Neural progenitor cell (in vitro differentiated cells): ENCODE measurements around the gene KRT79. TPM values are rescaled to one million over a fixed set of nuclear protein-coding genes. Genes with fewer than 3 reads are reported as not detected.

Experiments used
- DNase-seq: peaks from one replicate; pipeline ENCODE4 v3.0.0-alpha.2; 2016; ENCODE audit warnings: low spot score
- H2AFZ ChIP-seq: fragments of 200-600 bp; sonication (generic); replicated peaks from 2 replicates; pipeline ENCODE4 v1.6.1; 2016; ENCODE audit warnings: antibody characterized with exemption
- H3F3A ChIP-seq: fragments of 200-600 bp; sonication (generic); 2 replicates; pipeline ENCODE4 v1.6.1; 2016; ENCODE audit warnings: antibody characterized with exemption, low read depth
- H3K27ac ChIP-seq: fragments of 200-600 bp; sonication (generic); 2 replicates; pipeline ENCODE4 v1.5.1; 2016; ENCODE audit warnings: mild to moderate bottlenecking
- H3K27me3 ChIP-seq: fragments of 200-600 bp; sonication (generic); 2 replicates; pipeline ENCODE4 v1.6.1; 2016; ENCODE audit warnings: mild to moderate bottlenecking, moderate library complexity
- H3K36me3 ChIP-seq: fragments of 200-600 bp; sonication (generic); 2 replicates; pipeline ENCODE4 v1.5.1; 2016
- H3K4me1 ChIP-seq: fragments of 200-600 bp; sonication (generic); 2 replicates; pipeline ENCODE4 v1.6.1; 2016; ENCODE audit warnings: mixed run types
- H3K4me2 ChIP-seq: fragments of 200-600 bp; sonication (generic); 2 replicates; pipeline ENCODE4 v1.6.1; 2016
- H3K4me3 ChIP-seq: fragments of 200-600 bp; sonication (generic); 2 replicates; pipeline ENCODE4 v1.5.1; 2016
- H3K79me2 ChIP-seq: fragments of 200-600 bp; sonication (generic); 2 replicates; pipeline ENCODE4 v1.6.1; 2016; ENCODE audit warnings: low read depth
- H3K9ac ChIP-seq: fragments of 200-600 bp; sonication (generic); 2 replicates; pipeline ENCODE4 v1.6.1; 2016
- H3K9me3 ChIP-seq: fragments of 200-600 bp; sonication (generic); 2 replicates; pipeline ENCODE4 v1.5.1; 2016; ENCODE audit warnings: low read depth
- H4K20me1 ChIP-seq: fragments of 200-600 bp; sonication (generic); 2 replicates; pipeline ENCODE4 v1.6.1; 2016; ENCODE audit warnings: low read depth
- H3K27ac Mint-ChIP-seq: 3 replicates; pipeline ENCODE4 v1.8.0; 2021; ENCODE audit warnings: mixed read lengths
- H3K27me3 Mint-ChIP-seq: 2 replicates; pipeline ENCODE4 v1.8.0; 2022; ENCODE audit warnings: low read depth, mild to moderate bottlenecking, inconsistent platforms, moderate library complexity, mixed read lengths; ENCODE audit not compliant: insufficient read depth
- H3K36me3 Mint-ChIP-seq: 3 replicates; pipeline ENCODE4 v1.8.0; 2021; ENCODE audit warnings: mixed read lengths
- H3K4me1 Mint-ChIP-seq: 3 replicates; pipeline ENCODE4 v1.8.0; 2021; ENCODE audit warnings: mixed read lengths
- H3K4me3 Mint-ChIP-seq: 3 replicates; pipeline ENCODE4 v1.8.0; 2021; ENCODE audit warnings: mild to moderate bottlenecking, moderate library complexity, mixed read lengths
- H3K9me3 Mint-ChIP-seq: 3 replicates; pipeline ENCODE4 v1.8.0; 2020; ENCODE audit warnings: mixed read lengths
- EZH2 ChIP-seq: fragments of 200-600 bp; sonication (generic); IDR thresholded peaks from 2 replicates; pipeline ENCODE4 v1.6.1; 2017; ENCODE audit warnings: antibody characterized with exemption, mild to moderate bottlenecking, moderate library complexity
- EZH2phosphoT487 ChIP-seq: fragments of 200-600 bp; sonication (generic); IDR thresholded peaks from 2 replicates; pipeline ENCODE4 v1.6.1; 2017; ENCODE audit warnings: antibody characterized with exemption
- total RNA-seq: library from RNA; depleted of rRNA; stranded (reverse); fragments of >200 nt; gene quantifications from 2 replicates; pipeline ENCODE4 v1.2.3, GENCODE V29; 2015; ENCODE audit warnings: low replicate concordance
- TF ChIP-seq, protein P1 (sequence below): fragments of 200-600 bp; sonication (generic); IDR thresholded peaks from 2 replicates; pipeline ENCODE4 v1.5.1; 2017; ENCODE audit warnings: antibody characterized with exemption, mild to moderate bottlenecking

The KRT79 gene
- total RNA-seq, 1 donor from 2014 or later, result not detected

DNA sequence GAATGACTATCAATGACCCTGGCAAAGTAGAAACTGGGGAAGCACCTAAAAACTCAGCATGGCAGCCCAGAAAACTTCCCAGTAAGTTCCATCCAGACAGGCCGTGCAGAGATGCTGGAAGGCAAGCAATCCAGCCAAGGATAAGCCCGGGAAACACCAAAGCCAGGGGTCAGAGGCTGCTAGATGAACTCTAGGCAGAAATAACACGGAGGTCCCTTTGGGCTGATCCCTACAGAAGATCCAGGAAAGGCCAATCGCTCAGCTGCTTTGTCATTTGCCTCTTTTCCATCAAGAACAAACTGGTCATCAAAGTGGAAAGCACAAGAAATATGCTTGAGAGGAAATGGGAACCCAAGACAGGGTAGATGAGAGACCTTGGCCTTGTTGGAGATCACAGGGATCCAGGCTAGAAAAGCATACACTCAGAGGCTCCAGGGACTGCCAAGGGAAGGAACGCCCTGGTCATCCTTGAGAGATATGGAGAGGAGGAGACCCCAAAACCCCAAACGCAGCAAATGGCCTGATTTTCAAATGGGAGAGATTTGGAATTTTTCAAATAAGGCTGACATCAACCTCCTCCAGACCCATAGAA lies 6.5 kb downstream of the KRT79 start:
- TF ChIP-seq, protein P1, sequence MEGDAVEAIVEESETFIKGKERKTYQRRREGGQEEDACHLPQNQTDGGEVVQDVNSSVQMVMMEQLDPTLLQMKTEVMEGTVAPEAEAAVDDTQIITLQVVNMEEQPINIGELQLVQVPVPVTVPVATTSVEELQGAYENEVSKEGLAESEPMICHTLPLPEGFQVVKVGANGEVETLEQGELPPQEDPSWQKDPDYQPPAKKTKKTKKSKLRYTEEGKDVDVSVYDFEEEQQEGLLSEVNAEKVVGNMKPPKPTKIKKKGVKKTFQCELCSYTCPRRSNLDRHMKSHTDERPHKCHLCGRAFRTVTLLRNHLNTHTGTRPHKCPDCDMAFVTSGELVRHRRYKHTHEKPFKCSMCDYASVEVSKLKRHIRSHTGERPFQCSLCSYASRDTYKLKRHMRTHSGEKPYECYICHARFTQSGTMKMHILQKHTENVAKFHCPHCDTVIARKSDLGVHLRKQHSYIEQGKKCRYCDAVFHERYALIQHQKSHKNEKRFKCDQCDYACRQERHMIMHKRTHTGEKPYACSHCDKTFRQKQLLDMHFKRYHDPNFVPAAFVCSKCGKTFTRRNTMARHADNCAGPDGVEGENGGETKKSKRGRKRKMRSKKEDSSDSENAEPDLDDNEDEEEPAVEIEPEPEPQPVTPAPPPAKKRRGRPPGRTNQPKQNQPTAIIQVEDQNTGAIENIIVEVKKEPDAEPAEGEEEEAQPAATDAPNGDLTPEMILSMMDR, result no peak
- TF ChIP-seq EZH2 (no peak), EZH2phosphoT487 (no peak)
- Histone ChIP-seq H3K4me2 (no peak overlapping the region), H3K36me3 (no peaks in the 10 kb centered on the region), H3K9me3 (no peaks in the 10 kb centered on the region), H2AFZ (no peak overlapping the region), H3F3A (no peaks in the 10 kb centered on the region), H3K79me2 (no peaks in the 10 kb centered on the region), H3K27ac (no peak overlapping the region), H3K9ac (no peak overlapping the region), H4K20me1 (no peaks in the 10 kb centered on the region), H3K4me3 (no peak overlapping the region), H3K27me3 (no peaks in the 10 kb centered on the region), H3K4me1 (no peaks in the 10 kb centered on the region)
- Mint-ChIP-seq H3K4me1 (no peaks in the 10 kb centered on the region), H3K27me3 (peaks cover 7% of the 10 kb centered on the region), H3K27ac (no peak overlapping the region), H3K4me3 (no peak overlapping the region), H3K9me3 (no peaks in the 10 kb centered on the region), H3K36me3 (no peaks in the 10 kb centered on the region)
- DNase-seq, result no peak

DNA sequence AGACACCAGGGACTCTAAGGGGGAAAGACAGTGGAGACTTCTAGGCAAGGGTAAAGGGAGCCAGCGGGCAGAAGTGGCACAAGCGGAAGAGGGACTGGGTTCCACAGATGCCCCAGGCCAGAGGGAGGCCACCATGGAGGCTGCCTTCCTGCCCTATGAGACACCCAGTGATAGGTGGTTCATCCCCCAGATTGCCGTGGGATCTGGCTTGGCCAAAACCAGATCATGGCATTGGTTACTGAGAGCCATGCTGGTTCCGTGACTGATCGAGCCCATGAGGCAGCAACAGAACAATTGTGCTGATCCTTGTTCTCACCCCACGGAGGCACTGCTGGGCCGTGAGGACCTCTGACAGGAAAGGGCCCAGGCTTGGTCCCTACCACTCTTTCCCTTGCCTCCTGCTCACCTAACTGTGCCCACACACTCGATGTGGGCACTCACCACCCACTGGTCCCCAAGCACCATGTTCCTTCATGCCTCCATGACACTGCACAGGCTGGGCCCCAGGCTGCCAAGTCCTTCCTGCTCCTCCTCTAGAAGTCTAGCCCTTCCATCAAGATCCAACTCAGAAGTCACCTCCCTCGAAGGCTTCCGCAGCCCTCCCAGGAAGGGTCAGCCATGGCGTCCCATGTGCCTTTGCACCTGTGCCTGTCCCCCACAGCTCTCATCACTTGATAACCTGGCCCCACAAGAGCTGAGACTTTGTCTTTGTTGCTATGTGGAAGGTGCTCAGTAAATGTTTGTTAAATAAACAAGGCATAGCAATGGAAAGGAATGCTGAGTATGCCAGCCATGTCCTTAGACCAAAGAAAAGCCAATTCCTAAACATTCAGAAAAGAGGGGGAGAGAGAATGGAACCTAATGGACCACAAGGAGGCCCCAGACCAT lies 7.3 kb downstream of the KRT79 start:
- DNase-seq, result no peak
- H3K27ac Mint-ChIP-seq, result no peak overlapping the region

DNA sequence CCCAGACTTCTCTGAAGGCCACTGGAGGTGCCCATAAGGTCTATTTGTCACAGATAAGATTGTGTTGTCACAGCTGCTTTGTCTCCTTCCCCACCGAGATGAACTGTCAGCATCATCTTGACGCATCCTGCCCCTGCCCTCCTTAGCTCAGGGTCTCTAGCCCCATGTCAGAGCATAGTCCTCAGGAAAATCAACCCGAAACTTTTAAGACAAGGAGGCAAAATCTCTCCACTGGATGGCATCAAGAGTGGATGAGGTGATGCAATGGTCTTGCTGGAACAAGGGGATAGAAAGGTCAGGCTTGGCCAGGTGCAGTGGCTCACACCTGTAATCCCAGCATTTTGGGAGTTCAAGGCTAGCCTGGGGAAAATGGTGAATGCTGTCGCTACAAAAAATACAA lies 8.2 kb downstream of the KRT79 start:
- H3K4me3 Mint-ChIP-seq, result peak overlapping the region; percentile 30
- H3F3A ChIP-seq, result no peaks in the 10 kb centered on the region
- H3K27ac ChIP-seq, result no peak overlapping the region
- no peaks in the 10 kb centered on the region for H3K27me3 ChIP-seq
- no peaks in the 10 kb centered on the region for H3K9me3 Mint-ChIP-seq
- TF ChIP-seq, protein P1, result no peak
- TF ChIP-seq EZH2, result no peak
- no peak for TF ChIP-seq EZH2phosphoT487
- H3K36me3 ChIP-seq, result no peaks in the 10 kb centered on the region
- H3K27me3 Mint-ChIP-seq, result peaks cover 9% of the 10 kb centered on the region
- no peaks in the 10 kb centered on the region for H3K36me3 Mint-ChIP-seq
- no peak for DNase-seq
- no peak overlapping the region for H2AFZ ChIP-seq
- H3K4me1 Mint-ChIP-seq, result peaks cover 3% of the 10 kb centered on the region
- H4K20me1 ChIP-seq, result no peaks in the 10 kb centered on the region
- no peaks in the 10 kb centered on the region for H3K79me2 ChIP-seq
- H3K9me3 ChIP-seq, result no peaks in the 10 kb centered on the region
- H3K27ac Mint-ChIP-seq, result no peak overlapping the region
- H3K4me3 ChIP-seq, result no peak overlapping the region
- no peak overlapping the region for H3K9ac ChIP-seq
- peaks cover 3% of the 10 kb centered on the region for H3K4me1 ChIP-seq
- no peak overlapping the region for H3K4me2 ChIP-seq

More for the DNA sequence above, 7.3 kb downstream of the KRT79 start:
- Histone ChIP-seq H3K36me3 (no peaks in the 10 kb centered on the region), H4K20me1 (no peaks in the 10 kb centered on the region), H3K4me1 (no peaks in the 10 kb centered on the region), H3K27ac (no peak overlapping the region), H2AFZ (no peak overlapping the region), H3K4me3 (no peak overlapping the region), H3K9me3 (no peaks in the 10 kb centered on the region), H3F3A (no peaks in the 10 kb centered on the region), H3K27me3 (no peaks in the 10 kb centered on the region), H3K9ac (no peak overlapping the region), H3K79me2 (no peaks in the 10 kb centered on the region), H3K4me2 (no peak overlapping the region)
- Mint-ChIP-seq H3K4me3 (no peak overlapping the region), H3K9me3 (no peaks in the 10 kb centered on the region), H3K4me1 (no peaks in the 10 kb centered on the region), H3K36me3 (no peaks in the 10 kb centered on the region), H3K27me3 (peaks cover 9% of the 10 kb centered on the region)
- TF ChIP-seq EZH2 (no peak), EZH2phosphoT487 (no peak)
- TF ChIP-seq, protein P1, result no peak
